Fibroblast of lung (primary cell): Measurements from ENCODE around the gene GRAMD2B.

Experiments
- EZH2 ChIP-seq: IDR thresholded peaks from 2 replicates; pipeline ENCODE4 v1.5.1; 2012; ENCODE audit warnings: low read length, control low read depth, mild to moderate bottlenecking; ENCODE audit errors: missing control alignments
- TF ChIP-seq, protein P1 (sequence below), 2 donors: IDR thresholded peaks in 1 of 2; conservative IDR thresholded peaks in 1 of 2; 1 replicate in 1 of 2; 2 replicates in 1 of 2; pipeline ENCODE4 v1.5.1; 2011 to 2012; ENCODE audit warnings: low read length in 2 of 2, control low read depth in 1 of 2, inconsistent platforms in 1 of 2, low read depth in 1 of 2, mild to moderate bottlenecking in 1 of 2

DNA sequence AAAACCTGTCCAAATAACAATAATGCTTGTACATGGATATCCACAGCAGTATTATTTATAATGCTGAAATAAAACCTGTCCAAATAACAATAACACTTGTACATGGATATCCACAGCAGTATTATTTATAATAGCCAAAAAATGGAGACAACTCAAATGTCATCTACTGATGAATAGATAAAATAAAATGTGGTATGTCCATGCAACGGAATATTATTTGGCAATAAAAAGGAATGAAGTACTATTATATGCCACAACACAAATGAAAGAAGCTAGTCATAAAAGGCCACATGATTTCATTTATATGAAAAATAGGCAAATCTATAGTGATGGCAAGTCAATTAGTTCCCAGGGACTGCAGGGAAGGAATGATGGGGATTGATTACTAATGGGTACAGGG is 31.8 kb upstream of the GRAMD2B start:
- TF ChIP-seq, protein P1, sequence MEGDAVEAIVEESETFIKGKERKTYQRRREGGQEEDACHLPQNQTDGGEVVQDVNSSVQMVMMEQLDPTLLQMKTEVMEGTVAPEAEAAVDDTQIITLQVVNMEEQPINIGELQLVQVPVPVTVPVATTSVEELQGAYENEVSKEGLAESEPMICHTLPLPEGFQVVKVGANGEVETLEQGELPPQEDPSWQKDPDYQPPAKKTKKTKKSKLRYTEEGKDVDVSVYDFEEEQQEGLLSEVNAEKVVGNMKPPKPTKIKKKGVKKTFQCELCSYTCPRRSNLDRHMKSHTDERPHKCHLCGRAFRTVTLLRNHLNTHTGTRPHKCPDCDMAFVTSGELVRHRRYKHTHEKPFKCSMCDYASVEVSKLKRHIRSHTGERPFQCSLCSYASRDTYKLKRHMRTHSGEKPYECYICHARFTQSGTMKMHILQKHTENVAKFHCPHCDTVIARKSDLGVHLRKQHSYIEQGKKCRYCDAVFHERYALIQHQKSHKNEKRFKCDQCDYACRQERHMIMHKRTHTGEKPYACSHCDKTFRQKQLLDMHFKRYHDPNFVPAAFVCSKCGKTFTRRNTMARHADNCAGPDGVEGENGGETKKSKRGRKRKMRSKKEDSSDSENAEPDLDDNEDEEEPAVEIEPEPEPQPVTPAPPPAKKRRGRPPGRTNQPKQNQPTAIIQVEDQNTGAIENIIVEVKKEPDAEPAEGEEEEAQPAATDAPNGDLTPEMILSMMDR (conservative IDR thresholded peaks at IDR 0.05 in 1 of 2, IDR thresholded peaks at IDR 0.05 in 1 of 2; ENCODE audit: low read depth in 1 of 2, low read length in 2 of 2): no peak
- no peak for TF ChIP-seq EZH2
